HepG2 (cell line): ENCODE data around the gene BBS4. TPM values are rescaled to one million over a fixed set of nuclear protein-coding genes. Genes with fewer than 3 reads are reported as not detected.

Experiments used
- ATAC-seq: fragments of 200-7000 bp; cut with Tn5 transposase; 3 replicates; pipeline ENCODE4 v1.9.1; 2020; ENCODE audit warnings: mild to moderate bottlenecking, moderate library complexity
- BruUV-seq: library from RNA; stranded (reverse); fragments of 400-500 nt; replicated peaks from 2 replicates; lab custom pipeline; 2021; lab: Mats Ljungman, UMichigan
- CTCF ChIA-PET: fragments of 300-600 bp; formaldehyde crosslinking; extraction: SDS; loops from one replicate; lab custom pipeline; 2021; ENCODE audit warnings: low total read pairs, inconsistent platforms, low intra/inter-chr PET ratio; lab: Yijun Ruan, JAX
- POLR2A ChIA-PET: fragments of 350-600 bp; sonication (Branson Sonifier 250); formaldehyde crosslinking; loops from one replicate; lab custom pipeline; 2020; ENCODE audit warnings: antibody characterized with exemption, inconsistent platforms; lab: Yijun Ruan, JAX
- DNase-seq: peaks from one replicate; pipeline ENCODE4 v3.0.0-alpha.2; 2015; ENCODE audit warnings: low spot score
- FAIRE-seq: peaks from 3 replicates; lab custom pipeline; 2011; peaks lifted over from hg19 to GRCh38; lab: Jason Lieb, UNC
- H2AFZ ChIP-seq: one replicate; pipeline ENCODE4 v1.6.1; 2011; ENCODE audit warnings: low read length, inconsistent platforms
- H3K27ac ChIP-seq: fragments of 300-600 bp; 3 replicates; pipeline ENCODE4 v1.8.0; 2011; ENCODE audit warnings: mixed run types, mild to moderate bottlenecking, mixed read lengths, low read length, inconsistent platforms; ENCODE audit not compliant: insufficient read depth; ENCODE audit errors: extremely low read length
- H3K27me3 ChIP-seq, 2 experiments: fragments of 200-600 bp in 1 of 2; 2 replicates in 1 of 2; 3 replicates in 1 of 2; pipeline versions ENCODE4 v1.6.0 to v1.8.0; 2011; ENCODE audit warnings: low read length in 2 of 2, mild to moderate bottlenecking in 2 of 2, moderate library complexity in 2 of 2, inconsistent platforms in 1 of 2; ENCODE audit not compliant: insufficient read depth in 2 of 2, control insufficient read depth in 1 of 2
- H3K36me3 ChIP-seq, 2 experiments: fragments of 200-600 bp in 1 of 2; replicated peaks in 1 of 2; 2 replicates in 1 of 2; 3 replicates in 1 of 2; pipeline versions ENCODE4 v1.5.1 to v1.8.0; 2011; ENCODE audit warnings: low read length in 2 of 2, inconsistent platforms in 1 of 2; ENCODE audit not compliant: insufficient read depth in 2 of 2, control insufficient read depth in 1 of 2
- H3K4me1 ChIP-seq: 2 replicates; pipeline ENCODE4 v1.5.1; 2012; ENCODE audit warnings: low read length, inconsistent platforms; ENCODE audit not compliant: insufficient read depth
- H3K4me2 ChIP-seq: 2 replicates; pipeline ENCODE4 v1.6.0; 2011; ENCODE audit warnings: low read depth, low read length, inconsistent platforms
- H3K4me3 ChIP-seq, 3 experiments: fragments of 200-600 bp in 1 of 3; sonication (generic), shearing (Covaris generic) in 1 of 3; replicated peaks in 1 of 3; 2 replicates each; pipeline ENCODE4 v1.5.1; 2011 to 2016; ENCODE audit warnings: low read length in 3 of 3, inconsistent platforms in 2 of 3, low read depth in 2 of 3, mild to moderate bottlenecking in 2 of 3, control low read depth in 1 of 3, mixed read lengths in 1 of 3; ENCODE audit not compliant: insufficient read depth in 1 of 3
- H3K79me2 ChIP-seq: one replicate; pipeline ENCODE4 v1.6.1; 2011; ENCODE audit warnings: low read length, inconsistent platforms; ENCODE audit not compliant: insufficient read depth
- H3K9ac ChIP-seq: 2 replicates; pipeline ENCODE4 v1.6.0; 2011; ENCODE audit warnings: mild to moderate bottlenecking, low read depth, low read length, inconsistent platforms; ENCODE audit not compliant: insufficient read depth
- H3K9me3 ChIP-seq: 2 replicates; pipeline ENCODE4 v1.5.1; 2012; ENCODE audit warnings: mild to moderate bottlenecking, low read length
- H4K20me1 ChIP-seq: 2 replicates; pipeline ENCODE4 v1.6.0; 2011; ENCODE audit warnings: inconsistent platforms, mild to moderate bottlenecking, low read length, moderate library complexity; ENCODE audit not compliant: insufficient read depth
- DPF2 ChIP-seq: sonication (generic); formaldehyde crosslinking; IDR thresholded peaks from 2 replicates; pipeline ENCODE4 v1.4.0; 2020; ENCODE audit warnings: mild to moderate bottlenecking, low read depth, missing genetic modification reagents, borderline replicate concordance
- ZNF646 ChIP-seq: sonication (generic); formaldehyde crosslinking; IDR thresholded peaks from 2 replicates; pipeline ENCODE4 v1.9.0; 2021; ENCODE audit warnings: mild to moderate bottlenecking, missing genetic modification reagents
- WGBS: methylation state at CpG from one replicate; pipeline ENCODE4 v1.1.6; 2017; ENCODE audit warnings: low lambda C conversion rate; 5-methylcytosine and 5-hydroxymethylcytosine counted together
- in situ Hi-C: cut with HindIII; loops from 2 replicates; pipeline ENCODE4 v1.10.0; 2017; ENCODE audit warnings: low pct_unique_long_range_greater_than_20kb; ENCODE audit not compliant: extremely low pct_ligation_motif_present
- intact Hi-C: fragments of 100-400 bp; cut with micrococcal nuclease; formaldehyde crosslinking; loops from one replicate; pipeline ENCODE4 v1.10.0; 2022; ENCODE audit not compliant: unreplicated experiment
- polyA plus RNA-seq, 8 experiments: library from polyadenylated mRNA; depleted of rRNA in 3 of 8; stranded (reverse) in 7 of 8; unstranded in 1 of 8; fragments of >200 nt; fragmentation: Illumina TruSeq in 4 of 8; extraction: Trizol in 4 of 8; gene quantifications; 2 replicates each; pipeline versions ENCODE4 v1.2.1 to v1.2.3, GENCODE V29; 2011 to 2016; ENCODE audit warnings: low read depth in 4 of 8, missing spikeins in 1 of 8, mixed read lengths in 1 of 8; ENCODE audit not compliant: insufficient read depth in 1 of 8
- total RNA-seq, 5 experiments: library from RNA; depleted of rRNA; stranded (reverse); fragments of >200 nt; fragmentation: Illumina TruSeq; extraction: Trizol; gene quantifications; 2 replicates each; pipeline ENCODE4 v1.2.3, GENCODE V29; 2016; ENCODE audit warnings: low read depth in 1 of 5
- TF ChIP-seq, protein P1 (sequence below): sonication (generic); formaldehyde crosslinking; IDR thresholded peaks from 2 replicates; pipeline ENCODE4 v1.5.0; 2020; ENCODE audit warnings: mild to moderate bottlenecking, missing genetic modification reagents

BBS4 gene
- total and polyA plus RNA-seq, 2 of the 13 experiments (the other 11 are each of a cell fraction or from before 2014, with no cell fraction given): 16.0 to 21.3 TPM

DNA sequence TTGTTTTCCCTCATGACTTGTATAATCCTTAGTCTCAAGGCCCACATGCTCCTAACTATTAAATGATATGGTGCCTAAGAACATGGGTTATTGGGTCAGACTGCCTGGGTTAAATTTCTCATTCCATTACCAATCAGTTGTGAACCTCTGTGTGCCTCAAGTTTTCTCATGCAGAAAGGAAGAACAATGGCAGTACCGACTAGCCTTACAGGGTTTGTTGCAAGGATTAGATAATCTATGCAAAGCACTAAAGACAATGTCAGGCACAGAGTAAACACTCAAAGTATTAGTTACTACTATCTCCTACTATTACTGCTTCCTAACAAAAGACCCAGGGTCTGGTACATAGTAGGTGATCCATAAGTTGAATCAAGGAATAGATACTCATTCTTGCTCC, 85.3 kb downstream of the BBS4 start:
- no peak for TF ChIP-seq ZNF646 (CRISPR knock-in tag)
- no peak for TF ChIP-seq DPF2 (CRISPR knock-in tag)
- TF ChIP-seq, protein P1, sequence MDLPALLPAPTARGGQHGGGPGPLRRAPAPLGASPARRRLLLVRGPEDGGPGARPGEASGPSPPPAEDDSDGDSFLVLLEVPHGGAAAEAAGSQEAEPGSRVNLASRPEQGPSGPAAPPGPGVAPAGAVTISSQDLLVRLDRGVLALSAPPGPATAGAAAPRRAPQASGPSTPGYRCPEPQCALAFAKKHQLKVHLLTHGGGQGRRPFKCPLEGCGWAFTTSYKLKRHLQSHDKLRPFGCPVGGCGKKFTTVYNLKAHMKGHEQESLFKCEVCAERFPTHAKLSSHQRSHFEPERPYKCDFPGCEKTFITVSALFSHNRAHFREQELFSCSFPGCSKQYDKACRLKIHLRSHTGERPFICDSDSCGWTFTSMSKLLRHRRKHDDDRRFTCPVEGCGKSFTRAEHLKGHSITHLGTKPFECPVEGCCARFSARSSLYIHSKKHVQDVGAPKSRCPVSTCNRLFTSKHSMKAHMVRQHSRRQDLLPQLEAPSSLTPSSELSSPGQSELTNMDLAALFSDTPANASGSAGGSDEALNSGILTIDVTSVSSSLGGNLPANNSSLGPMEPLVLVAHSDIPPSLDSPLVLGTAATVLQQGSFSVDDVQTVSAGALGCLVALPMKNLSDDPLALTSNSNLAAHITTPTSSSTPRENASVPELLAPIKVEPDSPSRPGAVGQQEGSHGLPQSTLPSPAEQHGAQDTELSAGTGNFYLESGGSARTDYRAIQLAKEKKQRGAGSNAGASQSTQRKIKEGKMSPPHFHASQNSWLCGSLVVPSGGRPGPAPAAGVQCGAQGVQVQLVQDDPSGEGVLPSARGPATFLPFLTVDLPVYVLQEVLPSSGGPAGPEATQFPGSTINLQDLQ (CRISPR knock-in tag): no peak
- H3K27ac ChIP-seq: no peak overlapping the region
- no peak overlapping the region for H2AFZ ChIP-seq
- CTCF ChIA-PET: no interaction called here
- H3K36me3 ChIP-seq: peaks cover 15 to 63% of the 10 kb centered on the region in 2 experiments
- WGBS: 93% methylated on average over 1 of the region's 1 CpG
- no peaks in the 10 kb centered on the region for H3K27me3 ChIP-seq
- no peak overlapping the region for H3K4me3 ChIP-seq
- H3K9me3 ChIP-seq: no peaks in the 10 kb centered on the region
- H3K4me1 ChIP-seq: no peaks in the 10 kb centered on the region
- POLR2A ChIA-PET: no interaction called here
- ATAC-seq: no peak
- FAIRE-seq: no peak
- DNase-seq: no peak
- H3K79me2 ChIP-seq: no peaks in the 10 kb centered on the region
- intact Hi-C loops: no loop called here
- no TSS peak for BruUV-seq
- H4K20me1 ChIP-seq: no peaks in the 10 kb centered on the region
- H3K4me2 ChIP-seq: no peak overlapping the region
- in situ Hi-C loops: no loop called here
- no peak overlapping the region for H3K9ac ChIP-seq
